Rectal smooth muscle tissue (tissue), 1 donor: ENCODE data around the gene RNF217.

ENCODE experiments used
- H3K27ac ChIP-seq: one replicate; pipeline ENCODE4 v1.7.0; 2013; ENCODE audit warnings: low read depth, low read length, inconsistent platforms
- H3K27me3 ChIP-seq: one replicate; pipeline ENCODE4 v1.7.0; 2013; ENCODE audit warnings: low read length; ENCODE audit not compliant: control insufficient read depth, insufficient read depth
- H3K36me3 ChIP-seq: one replicate; pipeline ENCODE4 v1.7.0; 2013; ENCODE audit warnings: low read length; ENCODE audit not compliant: control insufficient read depth, insufficient read depth
- H3K4me1 ChIP-seq: one replicate; pipeline ENCODE4 v1.7.0; 2013; ENCODE audit warnings: low read length; ENCODE audit not compliant: control insufficient read depth, insufficient read depth
- H3K4me3 ChIP-seq: one replicate; pipeline ENCODE4 v1.7.0; 2013; ENCODE audit warnings: low read length
- H3K9ac ChIP-seq: one replicate; pipeline ENCODE4 v1.7.0; 2013; ENCODE audit warnings: low read length

RNF217 gene

GRCh38 chr6:124983383-124984083 lies 21.3 kb downstream of the RNF217 start:
- no peak overlapping the region for H3K27ac ChIP-seq
- no peaks in the 10 kb centered on the region for H3K4me1 ChIP-seq
- H3K4me3 ChIP-seq, result no peak overlapping the region
- no peaks in the 10 kb centered on the region for H3K36me3 ChIP-seq
- no peaks in the 10 kb centered on the region for H3K27me3 ChIP-seq
- H3K9ac ChIP-seq, result no peak overlapping the region

- Histone ChIP-seq H3K36me3 (no peaks in the 10 kb centered on the region), H3K4me3 (no peak overlapping the region), H3K27ac (no peak overlapping the region), H3K27me3 (no peaks in the 10 kb centered on the region), H3K4me1 (no peaks in the 10 kb centered on the region), H3K9ac (no peak overlapping the region)
Measured at GRCh38 chr6:124984668-124985338, 22.6 kb downstream of the RNF217 start.

GRCh38 chr6:124986164-124986563 lies 23.9 kb downstream of the RNF217 start:
- H3K27me3 ChIP-seq, result no peaks in the 10 kb centered on the region

GRCh38 chr6:124987291-124987690 lies 25.1 kb downstream of the RNF217 start:
- Histone ChIP-seq H3K4me3 (no peak overlapping the region), H3K27ac (no peak overlapping the region), H3K27me3 (no peaks in the 10 kb centered on the region), H3K9ac (no peak overlapping the region), H3K4me1 (no peaks in the 10 kb centered on the region), H3K36me3 (no peaks in the 10 kb centered on the region)

More at GRCh38 chr6:124986164-124986563, 23.9 kb downstream of the RNF217 start:
- Histone ChIP-seq H3K36me3 (no peaks in the 10 kb centered on the region), H3K4me1 (no peaks in the 10 kb centered on the region), H3K9ac (no peak overlapping the region), H3K27ac (no peak overlapping the region), H3K4me3 (no peak overlapping the region)

GRCh38 chr6:124987999-124988591 lies 25.9 kb downstream of the RNF217 start:
- Histone ChIP-seq H3K27me3 (no peaks in the 10 kb centered on the region), H3K4me1 (no peaks in the 10 kb centered on the region), H3K27ac (no peak overlapping the region), H3K36me3 (no peaks in the 10 kb centered on the region), H3K4me3 (no peak overlapping the region), H3K9ac (no peak overlapping the region)

GRCh38 chr6:124989136-124989983 lies 27.1 kb downstream of the RNF217 start:
- Histone ChIP-seq H3K27ac (no peak overlapping the region), H3K36me3 (no peaks in the 10 kb centered on the region), H3K4me3 (no peak overlapping the region), H3K27me3 (no peaks in the 10 kb centered on the region), H3K9ac (no peak overlapping the region), H3K4me1 (no peaks in the 10 kb centered on the region)

- no peak overlapping the region for H3K27ac ChIP-seq
- H3K9ac ChIP-seq, result no peak overlapping the region
- no peak overlapping the region for H3K4me3 ChIP-seq
- no peaks in the 10 kb centered on the region for H3K27me3 ChIP-seq
- H3K4me1 ChIP-seq, result no peaks in the 10 kb centered on the region
- no peaks in the 10 kb centered on the region for H3K36me3 ChIP-seq
Measured at GRCh38 chr6:124990988-124991387, 28.8 kb downstream of the RNF217 start.

- Histone ChIP-seq H3K4me3 (no peak overlapping the region), H3K27ac (no peak overlapping the region), H3K36me3 (no peaks in the 10 kb centered on the region), H3K4me1 (no peaks in the 10 kb centered on the region), H3K9ac (no peak overlapping the region), H3K27me3 (no peaks in the 10 kb centered on the region)
Measured at GRCh38 chr6:124991764-124992295, 29.6 kb downstream of the RNF217 start.

GRCh38 chr6:124993327-124993726 lies 31.1 kb downstream of the RNF217 start:
- Histone ChIP-seq H3K4me1 (no peaks in the 10 kb centered on the region), H3K36me3 (no peaks in the 10 kb centered on the region), H3K27me3 (no peaks in the 10 kb centered on the region), H3K27ac (no peak overlapping the region), H3K4me3 (no peak overlapping the region), H3K9ac (no peak overlapping the region)

- no peaks in the 10 kb centered on the region for H3K36me3 ChIP-seq
- H3K27ac ChIP-seq, result no peak overlapping the region
- no peaks in the 10 kb centered on the region for H3K27me3 ChIP-seq
- H3K4me1 ChIP-seq, result no peaks in the 10 kb centered on the region
- no peak overlapping the region for H3K4me3 ChIP-seq
- no peak overlapping the region for H3K9ac ChIP-seq
Measured at GRCh38 chr6:124994648-124995047, 32.4 kb downstream of the RNF217 start.

- no peak overlapping the region for H3K27ac ChIP-seq
- H3K36me3 ChIP-seq, result no peaks in the 10 kb centered on the region
- no peaks in the 10 kb centered on the region for H3K27me3 ChIP-seq
- H3K9ac ChIP-seq, result no peak overlapping the region
- no peak overlapping the region for H3K4me3 ChIP-seq
- no peaks in the 10 kb centered on the region for H3K4me1 ChIP-seq
Measured at GRCh38 chr6:124995131-124995530, 32.9 kb downstream of the RNF217 start.
